Sigmoid colon (tissue), 4 donors: ENCODE measurements around the gene EHF.

Experiments
- CTCF ChIP-seq, 4 experiments: fragments of 450-650 bp in 3 of 4; fragments of 200-600 bp in 1 of 4; IDR thresholded peaks; one replicate each; pipeline ENCODE4 v1.5.1; 2016 to 2019; ENCODE audit warnings: antibody characterized with exemption in 4 of 4, mild to moderate bottlenecking in 3 of 4, moderate library complexity in 2 of 4
- POLR2A ChIP-seq, 2 donors: fragments of 450-650 bp; IDR thresholded peaks; one replicate each; pipeline ENCODE4 v1.6.1; 2016; ENCODE audit warnings: antibody characterized with exemption in 2 of 2, mild to moderate bottlenecking in 2 of 2, moderate library complexity in 2 of 2
- POLR2AphosphoS5 ChIP-seq, 4 donors: sonication (generic); formaldehyde crosslinking; IDR thresholded peaks; one replicate each; pipeline ENCODE4 v1.6.1; 2017; ENCODE audit warnings: antibody characterized with exemption in 4 of 4

GRCh38 chr11:34640924-34641275, 20.0 kb downstream of the EHF start:
- TF ChIP-seq POLR2A (IDR thresholded peaks at IDR 0.05) (no peak), CTCF (IDR thresholded peaks at IDR 0.05) (no peak), POLR2AphosphoS5 (IDR thresholded peaks at IDR 0.05) (no peak)
